PC-9 (cell line): ENCODE results near the gene REG4. TPM values are rescaled to one million over a fixed set of nuclear protein-coding genes. Genes with fewer than 3 reads are reported as not detected.
A peak's percentile ranks its signal among the peaks of the same experiment; 100 is the strongest.

Experiments
- BruUV-seq: library from RNA; stranded (reverse); fragments of 400-500 nt; replicated peaks from 2 replicates; lab custom pipeline; 2021; lab: Mats Ljungman, UMichigan
- CTCF ChIA-PET: fragments of 300-600 bp; sonication (Branson Sonifier 250); formaldehyde crosslinking; loops from one replicate; lab custom pipeline; 2022; ENCODE audit warnings: antibody characterized with exemption; lab: Charles Lee
- POLR2A ChIA-PET: fragments of 300-600 bp; sonication (Branson Sonifier 250); formaldehyde crosslinking; loops from one replicate; lab custom pipeline; 2022; ENCODE audit warnings: antibody characterized with exemption; ENCODE audit not compliant: unreplicated experiment; lab: Charles Lee
- DNase-seq, 2 experiments: peaks; one replicate each; pipeline versions ENCODE4 v3.0.0 to v3.0.0-alpha.2; 2015 to 2022; ENCODE audit warnings: mixed read lengths in 1 of 2
- H2AFZ ChIP-seq: fragments of 200-600 bp; sonication (generic); 2 replicates; pipeline ENCODE4 v1.8.1; 2017; ENCODE audit warnings: antibody characterized with exemption
- H3F3A ChIP-seq: fragments of 200-600 bp; sonication (generic); 2 replicates; pipeline ENCODE4 v1.8.1; 2017; ENCODE audit warnings: antibody characterized with exemption, mild to moderate bottlenecking, low read depth; ENCODE audit not compliant: insufficient read depth
- H3K27ac ChIP-seq: fragments of 200-600 bp; sonication (generic); 2 replicates; pipeline ENCODE4 v1.6.1; 2016; ENCODE audit warnings: mixed run types
- H3K27me3 ChIP-seq: fragments of 200-600 bp; sonication (generic); 2 replicates; pipeline ENCODE4 v1.6.1; 2016; ENCODE audit warnings: low read depth, mixed run types; ENCODE audit not compliant: insufficient read depth
- H3K36me3 ChIP-seq: fragments of 200-600 bp; sonication (generic); 2 replicates; pipeline ENCODE4 v1.6.1; 2016; ENCODE audit warnings: low read depth, mixed run types
- H3K4me1 ChIP-seq: fragments of 200-600 bp; sonication (generic); replicated peaks from 2 replicates; pipeline ENCODE4 v1.6.1; 2016; ENCODE audit warnings: mixed run types; ENCODE audit not compliant: insufficient read depth
- H3K4me2 ChIP-seq: fragments of 200-600 bp; sonication (generic); 2 replicates; pipeline ENCODE4 v1.6.1; 2017; ENCODE audit warnings: mixed run types
- H3K4me3 ChIP-seq: fragments of 200-600 bp; sonication (generic); 2 replicates; pipeline ENCODE4 v1.6.1; 2016; ENCODE audit warnings: mixed run types
- H3K79me2 ChIP-seq: fragments of 200-600 bp; sonication (generic); 2 replicates; pipeline ENCODE4 v1.6.1; 2017; ENCODE audit warnings: low read depth, mixed run types
- H3K9me2 ChIP-seq: fragments of 200-600 bp; sonication (generic); 2 replicates; pipeline ENCODE4 v1.8.1; 2017; ENCODE audit warnings: mild to moderate bottlenecking; ENCODE audit not compliant: insufficient read depth
- H3K9me3 ChIP-seq: fragments of 200-600 bp; sonication (generic); 2 replicates; pipeline ENCODE4 v1.8.1; 2016; ENCODE audit warnings: low read depth; ENCODE audit not compliant: insufficient read depth
- H4K20me1 ChIP-seq: fragments of 200-600 bp; sonication (generic); 2 replicates; pipeline ENCODE4 v1.8.1; 2017; ENCODE audit not compliant: insufficient read depth
- EZH2 ChIP-seq: fragments of 200-600 bp; sonication (generic); IDR thresholded peaks from 2 replicates; pipeline ENCODE4 v1.8.0; 2017; ENCODE audit warnings: antibody characterized with exemption, low read depth
- intact Hi-C: fragments of 100-400 bp; cut with micrococcal nuclease; formaldehyde crosslinking; loops from one replicate; pipeline ENCODE4 v1.10.0; 2022; ENCODE audit not compliant: unreplicated experiment
- total RNA-seq: library from RNA; stranded (reverse); gene quantifications from 2 replicates; pipeline ENCODE4 v1.2.3, GENCODE V29; 2021
- TF ChIP-seq, protein P1 (sequence below): fragments of 200-600 bp; sonication (generic); conservative IDR thresholded peaks from 2 replicates; pipeline ENCODE4 v1.6.1; 2017; ENCODE audit warnings: mixed run types, antibody characterized with exemption, mild to moderate bottlenecking, moderate library complexity

The REG4 gene
- total RNA-seq, 1 experiment from 2014 or later = not detected

DNA sequence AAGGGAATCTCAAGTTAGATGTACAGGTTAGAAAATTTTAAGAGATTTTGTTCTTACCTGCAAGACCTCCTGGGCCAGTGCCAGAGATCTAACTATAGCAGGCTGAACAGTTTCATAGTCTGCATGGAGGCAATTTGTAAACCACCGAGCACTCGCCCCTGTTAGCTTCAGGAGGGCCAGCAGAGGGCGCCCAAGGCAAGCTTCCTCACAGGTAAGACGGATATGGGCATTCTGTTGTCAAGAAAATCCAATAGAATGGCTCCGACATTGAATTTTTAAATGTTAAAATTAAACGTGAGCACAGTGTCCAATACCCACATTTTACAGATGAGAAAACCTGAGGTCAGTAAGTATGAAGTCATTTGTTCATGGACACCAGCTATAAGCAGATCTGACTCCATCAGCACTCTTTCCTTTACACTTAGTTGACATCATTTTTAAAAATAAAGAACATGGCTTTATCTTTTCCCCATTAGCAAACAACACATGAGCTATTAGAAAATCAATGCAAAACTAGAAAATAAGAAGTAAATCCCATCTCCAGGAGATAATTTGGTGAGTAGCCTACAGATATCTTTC, 2.2 kb downstream of the REG4 start:
- peak; percentile 64 to 67 for DNase-seq
- Histone ChIP-seq H4K20me1 (no peaks in the 10 kb centered on the region), H3K4me3 (0 out of 2 replicates have a peak overlapping the region, but pooled peaks have one; percentile 2), H2AFZ (peak overlapping the region; percentile 19; the same call in 1 of the 2 replicates), H3K4me2 (peak overlapping the region; percentile 47), H3K79me2 (no peaks in the 10 kb centered on the region), H3K27me3 (no peaks in the 10 kb centered on the region), H3K27ac (no peak overlapping the region), H3K4me1 (no peaks in the 10 kb centered on the region), H3F3A (no peaks in the 10 kb centered on the region), H3K9me3 (no peaks in the 10 kb centered on the region), H3K9me2 (no peaks in the 10 kb centered on the region), H3K36me3 (no peaks in the 10 kb centered on the region)
- ChIA-PET POLR2A (interaction anchor here (0.6 kb wide), 1 partner anchor 16 kb away, joined by 8 read pairs; no protein-coding TSS in a partner anchor), CTCF (interaction anchor here (1.0 to 1.1 kb wide), 3 partner anchors 29 to 94 kb away, joined by 3 to 7 read pairs (median 4); no protein-coding TSS in a partner anchor)
- BruUV-seq = no TSS peak
- TF ChIP-seq EZH2 = no peak
- TF ChIP-seq, protein P1, sequence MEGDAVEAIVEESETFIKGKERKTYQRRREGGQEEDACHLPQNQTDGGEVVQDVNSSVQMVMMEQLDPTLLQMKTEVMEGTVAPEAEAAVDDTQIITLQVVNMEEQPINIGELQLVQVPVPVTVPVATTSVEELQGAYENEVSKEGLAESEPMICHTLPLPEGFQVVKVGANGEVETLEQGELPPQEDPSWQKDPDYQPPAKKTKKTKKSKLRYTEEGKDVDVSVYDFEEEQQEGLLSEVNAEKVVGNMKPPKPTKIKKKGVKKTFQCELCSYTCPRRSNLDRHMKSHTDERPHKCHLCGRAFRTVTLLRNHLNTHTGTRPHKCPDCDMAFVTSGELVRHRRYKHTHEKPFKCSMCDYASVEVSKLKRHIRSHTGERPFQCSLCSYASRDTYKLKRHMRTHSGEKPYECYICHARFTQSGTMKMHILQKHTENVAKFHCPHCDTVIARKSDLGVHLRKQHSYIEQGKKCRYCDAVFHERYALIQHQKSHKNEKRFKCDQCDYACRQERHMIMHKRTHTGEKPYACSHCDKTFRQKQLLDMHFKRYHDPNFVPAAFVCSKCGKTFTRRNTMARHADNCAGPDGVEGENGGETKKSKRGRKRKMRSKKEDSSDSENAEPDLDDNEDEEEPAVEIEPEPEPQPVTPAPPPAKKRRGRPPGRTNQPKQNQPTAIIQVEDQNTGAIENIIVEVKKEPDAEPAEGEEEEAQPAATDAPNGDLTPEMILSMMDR = peak; percentile 99
- intact Hi-C loops = loop anchor here (1.0 to 10.0 kb wide), 3 partner anchors 56 to 198 kb away; no protein-coding TSS in a partner anchor

DNA sequence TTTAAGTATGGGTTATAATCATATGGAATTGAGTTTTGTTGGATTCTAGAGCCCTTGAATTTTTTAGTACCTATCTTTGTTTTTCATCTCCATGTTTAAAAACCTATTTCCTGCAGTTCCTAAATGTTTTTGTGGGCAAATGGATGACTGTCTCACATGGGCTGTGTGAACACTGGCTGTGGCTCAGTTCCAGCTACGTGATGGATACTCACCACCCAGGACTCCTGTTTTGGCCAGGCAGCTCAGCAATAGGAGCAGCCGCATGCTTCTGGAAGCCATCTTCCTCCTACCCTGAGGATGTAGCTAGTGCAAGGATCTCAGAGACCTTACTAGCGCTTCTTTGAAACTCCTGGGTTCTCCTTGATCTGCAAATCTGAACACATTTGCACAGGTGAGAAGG, 2.8 kb downstream of the REG4 start:
- POLR2A ChIA-PET = interaction anchor here (0.6 kb wide), 2 partner anchors 16 to 125 kb away, joined by 8 to 15 read pairs; no protein-coding TSS in a partner anchor
- no peak for TF ChIP-seq EZH2
- TF ChIP-seq, protein P1 = no peak

DNA sequence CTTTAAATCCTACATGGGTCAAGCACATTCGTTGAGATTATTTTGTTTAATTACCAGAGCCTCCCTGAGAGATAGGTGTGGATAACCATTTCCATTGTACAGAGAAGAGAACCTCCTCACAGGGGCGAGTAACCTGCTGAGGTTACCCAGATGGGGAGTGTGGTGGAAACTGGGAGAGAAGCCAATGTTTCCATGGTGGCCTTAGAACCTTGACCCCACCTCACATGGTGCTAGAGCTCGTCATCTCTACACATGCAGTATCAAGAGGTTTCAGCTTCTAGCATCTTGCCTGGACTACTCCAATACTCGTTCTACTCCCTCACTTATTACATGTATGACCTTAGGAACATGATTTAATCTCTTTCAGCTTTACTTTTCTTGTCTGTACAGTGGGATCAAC, 4.8 kb downstream of the REG4 start:
- Histone ChIP-seq H3F3A (no peaks in the 10 kb centered on the region), H3K4me2 (no peak overlapping the region), H3K4me3 (no peak overlapping the region), H3K27me3 (no peaks in the 10 kb centered on the region), H3K36me3 (no peaks in the 10 kb centered on the region), H2AFZ (no peak overlapping the region), H3K27ac (no peak overlapping the region), H3K79me2 (no peaks in the 10 kb centered on the region), H3K9me2 (no peaks in the 10 kb centered on the region), H3K4me1 (no peaks in the 10 kb centered on the region), H4K20me1 (no peaks in the 10 kb centered on the region), H3K9me3 (no peaks in the 10 kb centered on the region)
- POLR2A ChIA-PET = no interaction called here
- TF ChIP-seq, protein P1 = no peak
- TF ChIP-seq EZH2 = no peak
- intact Hi-C loops = loop anchor here (10.0 kb wide), 1 partner anchor 58 kb away; no protein-coding TSS in a partner anchor
- CTCF ChIA-PET = no interaction called here
- no TSS peak for BruUV-seq
- DNase-seq = no peak

More for the DNA sequence above, 2.8 kb downstream of the REG4 start:
- Histone ChIP-seq H3K27ac (no peak overlapping the region), H3K9me3 (no peaks in the 10 kb centered on the region), H4K20me1 (no peaks in the 10 kb centered on the region), H3K79me2 (no peaks in the 10 kb centered on the region), H2AFZ (no peak overlapping the region), H3K4me1 (no peaks in the 10 kb centered on the region), H3F3A (no peaks in the 10 kb centered on the region), H3K9me2 (no peaks in the 10 kb centered on the region), H3K4me3 (no peak overlapping the region), H3K4me2 (0 out of 2 replicates have a peak overlapping the region, but pooled peaks have one; percentile 47), H3K27me3 (no peaks in the 10 kb centered on the region), H3K36me3 (no peaks in the 10 kb centered on the region)
- CTCF ChIA-PET = interaction anchor here (1.0 to 1.1 kb wide), 3 partner anchors 28 to 93 kb away, joined by 3 to 7 read pairs (median 4); no protein-coding TSS in a partner anchor
- intact Hi-C loops = loop anchor here (10.0 kb wide), 1 partner anchor 56 kb away; no protein-coding TSS in a partner anchor
- no TSS peak for BruUV-seq
- no peak for DNase-seq
